ENCODE data around the gene EBF4. TPM values are rescaled to one million over a fixed set of nuclear protein-coding genes. Genes with fewer than 3 reads are reported as not detected.

The EBF4 gene, protein sequence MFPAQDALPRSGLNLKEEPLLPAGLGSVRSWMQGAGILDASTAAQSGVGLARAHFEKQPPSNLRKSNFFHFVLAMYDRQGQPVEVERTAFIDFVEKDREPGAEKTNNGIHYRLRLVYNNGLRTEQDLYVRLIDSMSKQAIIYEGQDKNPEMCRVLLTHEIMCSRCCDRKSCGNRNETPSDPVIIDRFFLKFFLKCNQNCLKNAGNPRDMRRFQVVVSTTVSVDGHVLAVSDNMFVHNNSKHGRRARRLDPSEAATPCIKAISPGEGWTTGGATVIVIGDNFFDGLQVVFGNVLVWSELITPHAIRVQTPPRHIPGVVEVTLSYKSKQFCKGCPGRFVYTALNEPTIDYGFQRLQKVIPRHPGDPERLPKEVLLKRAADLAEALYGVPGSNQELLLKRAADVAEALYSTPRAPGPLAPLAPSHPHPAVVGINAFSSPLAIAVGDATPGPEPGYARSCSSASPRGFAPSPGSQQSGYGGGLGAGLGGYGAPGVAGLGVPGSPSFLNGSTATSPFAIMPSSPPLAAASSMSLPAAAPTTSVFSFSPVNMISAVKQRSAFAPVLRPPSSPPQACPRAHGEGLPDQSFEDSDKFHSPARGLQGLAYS
- polyA plus RNA-seq (ENCODE audit: insufficient read length) = 6.9 TPM

DNA sequence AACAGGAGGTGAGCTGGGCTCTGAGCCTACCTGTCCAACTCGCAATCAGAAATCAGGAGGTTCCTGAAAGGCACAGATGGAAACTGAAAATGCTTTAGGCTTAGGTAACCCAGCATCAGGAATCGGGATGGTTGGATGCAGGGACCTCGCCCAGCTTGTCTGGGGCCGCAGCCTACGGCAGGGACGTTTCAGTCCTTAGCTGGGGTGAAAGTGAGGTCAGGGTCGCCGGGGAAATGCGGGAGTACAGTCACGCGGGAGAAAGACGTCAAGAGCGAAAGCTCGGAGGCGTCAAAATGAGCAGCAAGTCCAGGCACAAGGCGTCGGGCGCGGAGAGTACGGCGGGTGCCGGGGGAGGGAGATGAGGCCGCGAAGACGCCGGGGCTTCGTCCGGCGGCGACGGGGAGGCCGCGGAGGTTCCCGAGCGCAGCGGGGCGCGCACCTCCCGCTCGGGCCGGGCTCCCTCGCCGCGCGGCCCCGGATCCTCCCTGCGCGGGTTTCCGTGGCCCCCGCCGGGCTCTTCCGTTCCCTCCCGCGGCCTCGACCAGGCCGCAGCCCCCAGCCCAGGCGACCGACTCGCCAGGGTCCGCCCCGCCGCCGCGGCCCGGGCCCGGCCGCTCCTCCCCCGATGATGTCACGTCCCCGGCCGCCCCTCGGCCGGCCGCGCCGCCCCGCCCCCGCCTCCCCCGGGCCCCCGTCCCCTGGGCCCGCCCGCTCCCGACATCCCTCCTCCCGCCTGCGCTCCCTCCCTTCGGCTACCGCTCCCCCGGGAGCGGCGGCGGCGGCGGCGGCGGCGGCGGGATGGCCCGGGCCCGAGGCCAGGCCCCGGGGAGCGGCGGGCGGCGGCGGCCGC lies at the start of gene EBF4:
EBF4 (plus strand) TSS at position 745 of the 850 bp plus-strand sequence. CDS start 866 bp downstream, outside the sequence.
- peak; percentile 45 for DNase-seq

DNA sequence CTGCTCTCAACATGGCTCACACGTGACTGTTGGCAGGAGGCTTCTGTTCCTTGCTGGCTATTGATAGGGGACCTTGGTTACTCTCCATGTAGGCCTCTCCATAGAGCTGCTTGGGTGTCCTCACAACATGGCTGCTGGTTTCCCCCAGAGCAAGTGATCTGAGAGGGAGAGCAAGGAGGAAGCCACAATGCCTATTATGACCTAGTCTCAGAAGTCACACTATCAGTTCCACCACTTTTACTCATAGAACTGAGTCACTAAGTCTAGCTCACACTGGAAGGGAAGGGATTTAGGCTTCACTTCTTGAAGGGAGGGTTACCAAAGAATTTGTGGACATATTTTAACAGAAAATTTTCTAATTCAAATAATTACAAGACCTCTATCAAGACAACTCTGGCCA lies 48.9 kb upstream of the EBF4 start:
- DNase-seq = no peak

GRCh38 chr20:2651772-2652723 lies 40.5 kb upstream of the EBF4 start, which contains the start of gene NOP56:
Gene NOP56 (plus strand): TSS chr20:2652632. CDS start chr20:2652661, 29 bp downstream.
- DNase-seq = peak; percentile 97

GRCh38 chr20:2652724-2653555 lies 39.6 kb upstream of the EBF4 start:
- DNase-seq = no peak

- no peak for DNase-seq
These were observed 38.8 kb upstream of the EBF4 start for GRCh38 chr20:2653556-2654383.

DNA sequence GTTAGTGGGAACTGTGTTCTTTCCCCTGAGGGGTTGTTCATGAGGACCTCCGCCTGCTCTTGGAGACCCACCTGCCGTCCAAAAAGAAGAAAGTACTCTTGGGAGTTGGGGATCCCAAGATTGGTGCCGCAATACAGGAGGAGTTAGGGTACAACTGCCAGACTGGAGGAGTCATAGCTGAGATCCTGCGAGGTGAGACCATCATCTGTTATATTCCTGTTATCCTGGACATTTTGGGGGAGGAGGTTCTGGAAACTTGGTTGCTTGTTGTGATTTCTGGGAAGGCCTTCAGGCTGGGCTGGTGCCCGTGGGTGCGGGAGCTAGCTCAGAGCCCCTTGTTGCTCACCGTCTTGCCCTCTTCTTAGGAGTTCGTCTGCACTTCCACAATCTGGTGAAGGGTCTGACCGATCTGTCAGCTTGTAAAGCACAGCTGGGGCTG lies 38.2 kb upstream of the EBF4 start:
- DNase-seq = no peak

DNA sequence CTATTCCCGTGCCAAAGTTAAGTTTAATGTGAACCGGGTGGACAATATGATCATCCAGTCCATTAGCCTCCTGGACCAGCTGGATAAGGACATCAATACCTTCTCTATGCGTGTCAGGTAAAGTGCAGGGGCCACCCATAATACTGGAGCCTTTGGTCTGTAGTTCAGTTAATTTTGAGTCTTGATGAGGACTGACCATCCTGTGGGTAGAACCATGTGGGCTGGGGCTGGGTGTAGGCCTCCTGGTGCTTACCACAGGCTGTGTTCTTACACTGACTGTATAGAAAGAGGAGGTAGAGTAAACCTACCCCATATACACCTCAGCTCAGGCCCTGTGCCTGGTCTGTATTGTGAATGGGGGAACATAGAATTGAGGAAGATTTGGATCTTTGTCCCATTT lies 37.7 kb upstream of the EBF4 start:
- no peak for DNase-seq

GRCh38 chr20:2655331-2656116 lies 37.1 kb upstream of the EBF4 start:
- DNase-seq = no peak

- no peak for DNase-seq
These were observed 36.0 kb upstream of the EBF4 start for GRCh38 chr20:2656471-2657117.

- DNase-seq = no peak
These were observed 35.3 kb upstream of the EBF4 start for GRCh38 chr20:2657241-2657640.

GRCh38 chr20:2657674-2658073 lies 34.9 kb upstream of the EBF4 start:
- no peak for DNase-seq

GRCh38 chr20:2658414-2659354 lies 33.9 kb upstream of the EBF4 start:
- DNase-seq = no peak

GRCh38 chr20:2659547-2659946 lies 33.0 kb upstream of the EBF4 start:
- no peak for DNase-seq

GRCh38 chr20:2663364-2663886 lies 29.2 kb upstream of the EBF4 start:
- no peak for DNase-seq

- DNase-seq = peak; percentile 96
These were observed 28.5 kb upstream of the EBF4 start, which contains the start of gene IDH3B for GRCh38 chr20:2663887-2664719. Gene IDH3B (minus strand): TSS chr20:2664216. CDS start chr20:2664188, 28 bp downstream.

GRCh38 chr20:2671977-2672376 lies 20.6 kb upstream of the EBF4 start:
- DNase-seq = no peak

Data from hindlimb muscle (tissue), 1 donor.